Motor neuron (in vitro differentiated cells): ENCODE measurements around the gene MEI1. TPM values are rescaled to one million over a fixed set of nuclear protein-coding genes. Genes with fewer than 3 reads are reported as not detected.

Experiments
- ATAC-seq, 8 experiments: fragments of 200-7000 bp; cut with Tn5 transposase; replicated peaks in 6 of 8; 2 replicates each; pipeline ENCODE4 v1.8.0; 2021; ENCODE audit warnings: mild to moderate bottlenecking in 8 of 8, moderate library complexity in 8 of 8
- H3K27ac ChIP-seq, 2 donors: fragments of 250-450 bp; sonication (Bioruptor Pico); 2 replicates each; pipeline ENCODE4 v1.9.0; 2021; ENCODE audit warnings: antibody characterized with exemption in 2 of 2, mild to moderate bottlenecking in 2 of 2, moderate library complexity in 1 of 2
- H3K4me1 ChIP-seq, 2 donors: fragments of 250-450 bp; sonication (Bioruptor Pico); replicated peaks in 1 of 2; 2 replicates each; pipeline ENCODE4 v1.6.1; 2021; ENCODE audit warnings: antibody characterized with exemption in 2 of 2, mild to moderate bottlenecking in 2 of 2, moderate library complexity in 1 of 2
- H3K4me3 ChIP-seq, 5 donors: fragments of 250-450 bp; sonication (Bioruptor Pico); 2 replicates each; pipeline ENCODE4 v1.9.0; 2021; ENCODE audit warnings: antibody characterized with exemption in 5 of 5, mild to moderate bottlenecking in 5 of 5, moderate library complexity in 4 of 5
- WGBS, 10 experiments: fragments of 450-650 bp; shearing (Covaris generic); methylation state at CpG; one replicate each; pipeline ENCODE4 v1.0.0; 2022; 5-methylcytosine and 5-hydroxymethylcytosine counted together
- in situ Hi-C, 9 experiments: fragments of 400-800 bp; cut with MboI; loops; one replicate each; pipeline ENCODE4 v1.15.0; 2021; ENCODE audit warnings: low sequenced_read_pairs in 9 of 9, low pct_unique_long_range_greater_than_20kb in 2 of 9; ENCODE audit not compliant: unreplicated experiment in 9 of 9
- total RNA-seq, 8 experiments: library from RNA; unstranded; fragments of 300-600 nt; gene quantifications; 2 replicates each; pipeline versions ENCODE4 v1.2.3 to v1.2.4, GENCODE V29; 2022

MEI1 gene
- total RNA-seq, 8 experiments from 2014 or later: 0.11 to 3.5 (median 2.1) TPM; not detected in 1

DNA sequence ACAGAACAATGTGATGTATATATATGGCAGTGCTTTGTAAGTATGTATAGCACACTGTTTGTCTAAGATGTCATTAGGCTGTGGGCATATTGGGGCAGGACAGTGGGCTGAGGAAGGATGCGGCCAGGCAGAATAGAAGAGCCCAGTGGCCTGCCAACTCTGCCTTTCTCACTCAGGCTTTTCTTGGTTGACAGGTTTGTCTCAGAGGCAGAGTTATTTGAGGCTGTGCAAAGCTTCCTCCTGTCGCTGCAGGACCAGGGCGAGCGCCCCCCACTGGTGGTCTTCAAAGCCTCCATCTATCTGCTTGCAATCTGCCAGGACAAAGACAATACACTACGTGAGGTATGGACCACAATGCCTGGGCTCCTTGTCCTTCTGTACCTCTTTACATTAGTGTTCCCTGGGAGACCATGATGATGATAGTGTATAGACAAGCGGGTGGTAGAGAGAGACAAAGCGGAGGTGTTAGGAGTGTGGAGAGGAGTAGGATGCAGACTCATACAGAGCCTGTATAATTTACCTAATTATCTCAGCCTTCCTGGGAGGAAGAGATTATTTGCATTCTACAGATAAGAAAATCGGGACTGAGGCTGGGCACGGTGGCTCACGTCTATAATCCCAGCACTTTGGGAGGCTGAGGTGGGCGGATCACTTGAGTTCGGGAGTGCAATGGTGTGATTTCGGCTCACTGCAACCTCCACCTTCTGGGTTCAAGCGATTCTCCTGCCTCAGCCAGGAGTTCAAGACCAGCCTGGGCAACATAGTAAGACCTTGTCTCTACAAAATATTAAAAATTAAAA, 63.9 kb downstream of the MEI1 start:
- in situ Hi-C loops: no loop called here
- Histone ChIP-seq H3K4me1 (peaks cover 0 to 3% of the 10 kb centered on the region in 2 donors), H3K4me3 (no peak overlapping the region), H3K27ac (no peak overlapping the region)
- ATAC-seq: peak in 7 of 8 experiments; percentile 20 to 87 (median 44)
- 30 to 100% (median 92%) methylated on average over 1 to 9 of the region's 14 CpGs for WGBS, 10 experiments

DNA sequence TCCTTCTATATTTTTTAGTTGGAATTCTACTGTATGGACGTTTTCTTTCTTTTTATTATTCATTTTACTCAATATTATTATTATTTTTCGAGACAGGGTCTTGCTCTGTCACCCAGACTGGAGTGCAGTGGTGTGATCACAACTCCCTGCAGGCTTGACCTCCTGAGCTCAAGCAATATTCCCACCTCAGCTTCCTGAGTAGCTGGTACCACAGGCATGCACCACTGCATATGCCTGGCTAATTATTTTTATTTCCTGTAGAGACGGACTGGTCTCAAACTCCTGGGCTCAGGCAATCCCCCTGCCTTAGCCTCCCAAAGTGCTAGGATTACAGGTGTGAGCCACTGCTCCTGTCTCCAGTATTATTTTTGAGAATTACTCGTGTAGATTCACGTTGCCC, 67.2 kb downstream of the MEI1 start:
- Histone ChIP-seq H3K4me3 (no peak overlapping the region), H3K27ac (no peak overlapping the region), H3K4me1 (peaks cover 0 to 3% of the 10 kb centered on the region in 2 donors)
- 0 to 79% (median 33%) methylated on average over 1 to 4 of the region's 5 CpGs; no CpG with 5 or more reads in 1 of the 10 experiments for WGBS, 10 experiments
- in situ Hi-C loops: no loop called here
- ATAC-seq: no peak

DNA sequence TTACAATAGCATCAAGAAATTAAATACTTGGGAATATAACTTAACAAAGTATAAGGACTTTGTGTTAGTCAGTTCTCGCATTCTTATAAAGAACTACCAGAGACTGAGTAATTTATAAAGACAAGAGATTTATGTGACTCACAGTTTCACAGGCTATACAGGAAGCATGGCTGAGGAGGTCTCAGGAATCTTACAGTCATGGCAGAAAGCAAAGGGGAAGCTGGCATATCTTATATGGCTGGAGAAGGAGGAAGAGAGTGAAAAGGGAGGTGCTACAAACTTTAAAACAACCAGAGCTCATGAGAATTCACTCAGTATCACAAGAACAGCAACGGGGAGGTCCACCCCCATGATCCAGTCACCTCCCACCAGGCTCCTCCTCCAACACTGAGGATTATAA, 69.1 kb downstream of the MEI1 start:
- H3K27ac ChIP-seq: no peak overlapping the region
- ATAC-seq: no peak
- WGBS, 10 experiments: 0 to 58% (median 33%) methylated on average over 1 to 2 of the region's 2 CpGs; no CpG with 5 or more reads in 4 of the 10 experiments

DNA sequence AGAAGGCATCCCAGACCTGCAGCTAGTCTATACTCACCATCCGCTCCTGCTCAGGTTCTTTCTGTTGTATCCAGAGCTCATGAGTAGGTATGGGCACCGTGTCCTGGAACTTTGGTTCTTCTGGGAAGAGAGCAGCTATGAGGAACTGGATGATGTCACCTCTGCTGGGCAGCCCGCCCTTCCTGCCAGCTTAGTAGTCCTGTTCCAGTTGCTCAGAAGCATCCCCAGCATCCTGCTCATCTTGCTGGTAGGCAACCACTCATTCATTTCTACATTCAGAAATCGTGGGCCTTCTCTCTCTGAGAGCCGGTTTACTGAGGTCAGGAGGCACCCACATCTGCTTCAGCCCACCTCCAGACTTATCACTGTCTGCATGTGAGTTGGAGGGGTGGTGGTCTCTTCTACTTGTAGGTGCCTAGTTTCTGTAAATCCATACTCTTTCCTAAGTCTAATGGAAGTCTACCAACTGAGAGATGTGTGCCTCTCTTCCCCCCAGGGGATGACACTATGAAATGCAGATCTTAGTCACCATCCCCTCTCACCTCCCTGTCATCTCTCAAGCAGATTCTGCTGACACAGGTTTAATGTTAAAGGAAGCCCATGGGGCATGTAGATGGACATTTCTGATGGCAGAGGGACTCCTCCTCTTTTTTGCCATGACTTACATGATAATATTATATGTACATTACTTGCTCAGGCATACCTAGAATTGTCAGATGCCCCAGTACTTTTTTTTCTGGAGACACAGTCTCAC, 71.6 kb downstream of the MEI1 start:
- H3K4me1 ChIP-seq: no peaks in the 10 kb centered on the region
- peak in 4 of 8 experiments; percentile 56 to 74 (median 58) for ATAC-seq
- whole genome bisulfite sequencing, 10 experiments: 17 to 92% (median 68%) methylated on average over 1 to 4 of the region's 5 CpGs; no CpG with 5 or more reads in 3 of the 10 experiments
- in situ Hi-C loops: no loop called here
- no peak overlapping the region for H3K27ac ChIP-seq
- H3K4me3 ChIP-seq: no peak overlapping the region

More for the DNA sequence above, 69.1 kb downstream of the MEI1 start:
- in situ Hi-C loops: no loop called here
- no peaks in the 10 kb centered on the region for H3K4me1 ChIP-seq
- H3K4me3 ChIP-seq: no peak overlapping the region

DNA sequence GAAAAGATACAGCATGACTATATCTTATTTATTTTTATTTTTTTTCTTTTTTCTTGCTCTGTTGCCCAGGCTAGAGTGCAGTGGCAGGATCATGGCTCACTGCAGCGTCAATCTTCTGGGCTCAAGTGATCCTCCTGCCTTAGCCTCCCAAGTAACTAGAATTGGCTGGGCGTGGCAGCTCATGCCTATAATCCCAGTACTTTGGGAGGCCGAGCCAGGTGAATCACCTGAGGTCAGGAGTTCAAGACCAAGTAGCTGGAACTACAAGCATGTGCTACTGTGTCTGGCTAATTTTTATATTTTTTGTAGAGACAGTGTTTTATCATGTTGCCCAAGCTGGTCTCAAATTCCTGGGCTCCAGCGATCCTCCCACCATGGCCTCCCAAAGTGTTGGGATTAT, 72.9 kb downstream of the MEI1 start:
- no peak for ATAC-seq
- in situ Hi-C loops: no loop called here
- Histone ChIP-seq H3K4me1 (no peaks in the 10 kb centered on the region), H3K27ac (no peak overlapping the region), H3K4me3 (no peak overlapping the region)
- 50 to 100% (median 92%) methylated on average over 1 to 4 of the region's 4 CpGs; no CpG with 5 or more reads in 1 of the 10 experiments for WGBS, 10 experiments

DNA sequence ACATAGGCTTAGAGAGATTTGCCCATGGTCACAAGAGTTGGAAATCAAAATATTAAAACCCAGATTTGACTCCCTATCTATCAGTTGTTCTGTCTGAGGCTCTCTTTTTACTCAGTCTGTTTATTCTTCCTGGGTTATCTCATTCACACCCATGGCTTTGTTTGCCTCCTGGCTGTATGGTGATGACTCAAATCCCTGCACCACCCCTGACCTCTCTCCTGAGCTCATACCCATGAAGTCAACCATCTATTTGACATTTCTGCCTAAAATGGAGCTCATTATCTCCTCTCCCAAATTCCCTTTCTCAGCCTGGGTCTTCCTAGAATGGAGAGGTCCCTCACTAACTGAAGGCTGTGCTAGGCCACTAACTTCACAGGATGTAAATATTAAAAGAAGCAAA, 73.3 kb downstream of the MEI1 start:
- Histone ChIP-seq H3K4me1 (no peaks in the 10 kb centered on the region), H3K4me3 (no peak overlapping the region), H3K27ac (no peak overlapping the region)
- ATAC-seq: peak in 6 of 8 experiments; percentile 13 to 82 (median 75)
- in situ Hi-C loops: no loop called here

DNA sequence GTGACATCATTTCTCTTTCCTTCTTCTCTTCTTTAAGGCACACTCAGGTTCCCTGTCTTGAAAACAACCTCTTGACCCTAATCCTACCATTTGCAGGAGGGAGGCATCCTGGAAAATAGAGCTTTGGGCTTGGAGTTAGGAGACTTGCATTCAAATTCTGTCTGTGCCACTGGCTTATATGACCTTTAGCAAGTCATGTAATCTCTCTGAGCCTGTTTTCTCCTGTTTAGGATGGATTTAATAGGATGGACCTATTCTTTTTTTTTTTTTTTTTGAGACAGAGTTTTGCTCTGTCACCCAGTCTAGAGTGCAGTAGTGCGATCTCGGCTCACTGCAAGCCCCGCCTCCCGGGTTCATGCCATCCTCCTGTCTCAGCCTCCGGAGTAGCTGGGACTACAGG, 76.0 kb downstream of the MEI1 start:
- no peaks in the 10 kb centered on the region for H3K4me1 ChIP-seq
- WGBS, 10 experiments: 78 to 100% (median 100%) methylated on average over 1 to 5 of the region's 5 CpGs; no CpG with 5 or more reads in 4 of the 10 experiments
- ATAC-seq: no peak
- H3K4me3 ChIP-seq: no peak overlapping the region
- H3K27ac ChIP-seq: no peak overlapping the region
- in situ Hi-C loops: no loop called here

DNA sequence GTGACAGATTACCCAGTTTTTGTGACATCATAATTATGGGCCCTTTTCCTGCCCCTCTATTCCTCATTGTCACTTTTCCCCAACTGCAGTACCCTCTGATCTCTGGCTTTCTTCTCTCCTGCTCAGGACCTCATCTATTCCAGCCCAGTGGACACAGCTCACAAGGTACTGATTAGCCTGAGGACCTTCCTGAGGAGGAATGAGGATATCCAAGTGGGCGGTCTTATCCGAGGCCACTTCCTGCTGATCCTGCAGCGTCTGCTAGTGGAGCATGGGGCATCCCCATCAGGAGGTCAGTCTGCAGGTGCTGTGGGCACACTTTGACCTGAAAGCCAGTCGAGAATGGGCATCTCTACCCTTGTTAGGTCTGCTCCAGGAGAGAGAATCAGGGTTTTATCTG, 76.7 kb downstream of the MEI1 start:
- WGBS, 10 experiments: 17 to 64% (median 53%) methylated on average over 1 to 4 of the region's 4 CpGs; no CpG with 5 or more reads in 5 of the 10 experiments
- H3K4me1 ChIP-seq: no peaks in the 10 kb centered on the region
- in situ Hi-C loops: no loop called here
- no peak overlapping the region for H3K4me3 ChIP-seq
- H3K27ac ChIP-seq: no peak overlapping the region
- ATAC-seq: no peak

DNA sequence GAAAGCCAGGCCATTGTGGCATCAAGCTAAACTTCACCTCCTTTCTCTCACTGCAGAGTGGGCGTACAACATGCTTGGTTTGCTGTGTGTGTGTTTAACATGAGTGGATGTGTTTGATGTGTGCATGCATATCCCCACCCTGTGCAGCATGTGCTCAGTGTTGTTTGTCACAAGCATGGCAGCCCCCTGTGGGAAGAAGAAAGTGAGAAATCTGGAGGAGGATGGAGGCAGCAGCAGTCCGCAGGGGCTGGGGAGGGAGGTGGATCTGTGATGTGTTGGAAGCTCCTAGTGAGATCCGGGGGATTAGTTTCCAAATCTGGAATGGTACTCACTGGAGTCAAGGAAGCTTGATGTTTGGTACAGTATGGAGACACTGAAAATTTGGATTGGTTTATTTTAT, 77.1 kb downstream of the MEI1 start:
- 80 to 100% (median 90%) methylated on average over 1 to 2 of the region's 3 CpGs; no CpG with 5 or more reads in 5 of the 10 experiments for WGBS, 10 experiments
- in situ Hi-C loops: no loop called here
- ATAC-seq: no peak
- Histone ChIP-seq H3K27ac (no peak overlapping the region), H3K4me3 (no peak overlapping the region), H3K4me1 (no peaks in the 10 kb centered on the region)

DNA sequence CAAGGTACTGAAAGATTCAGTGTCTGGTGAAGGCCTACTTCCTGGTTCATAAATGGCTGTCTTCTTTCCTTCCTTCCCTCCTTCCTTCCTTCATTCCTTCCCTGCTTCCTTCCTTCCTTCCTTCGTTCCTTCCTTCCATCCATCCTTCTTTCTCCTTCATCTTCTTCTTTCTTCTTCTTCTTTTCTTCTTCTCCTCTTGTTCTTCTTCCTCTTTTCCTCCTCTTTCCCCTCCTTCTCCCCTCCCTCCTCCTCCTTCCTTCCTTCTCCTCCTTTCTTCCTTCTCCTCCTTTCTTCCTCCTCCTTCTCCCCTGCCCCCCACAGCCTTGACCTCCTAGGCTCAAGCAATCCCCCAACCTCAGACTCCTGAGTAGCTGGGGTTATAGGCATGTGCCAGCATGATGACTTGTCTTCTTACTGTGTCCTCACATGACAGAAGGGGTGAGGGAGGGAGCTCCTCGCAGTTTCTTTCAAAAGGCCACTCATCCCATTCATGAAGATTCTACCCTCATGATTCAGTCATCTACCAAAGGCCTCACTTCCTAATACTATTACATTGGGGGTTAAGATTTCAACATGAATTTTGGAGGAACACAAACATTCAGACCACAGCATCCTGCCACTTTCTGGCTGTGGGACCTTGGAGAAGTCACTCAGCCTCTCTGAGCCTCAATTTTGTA, 78.6 kb downstream of the MEI1 start:
- WGBS, 10 experiments: 33 to 91% (median 77%) methylated on average over 1 to 2 of the region's 2 CpGs; no CpG with 5 or more reads in 3 of the 10 experiments
- H3K27ac ChIP-seq: no peak overlapping the region
- H3K4me1 ChIP-seq: no peaks in the 10 kb centered on the region
- in situ Hi-C loops: no loop called here
- no peak for ATAC-seq
- no peak overlapping the region for H3K4me3 ChIP-seq

DNA sequence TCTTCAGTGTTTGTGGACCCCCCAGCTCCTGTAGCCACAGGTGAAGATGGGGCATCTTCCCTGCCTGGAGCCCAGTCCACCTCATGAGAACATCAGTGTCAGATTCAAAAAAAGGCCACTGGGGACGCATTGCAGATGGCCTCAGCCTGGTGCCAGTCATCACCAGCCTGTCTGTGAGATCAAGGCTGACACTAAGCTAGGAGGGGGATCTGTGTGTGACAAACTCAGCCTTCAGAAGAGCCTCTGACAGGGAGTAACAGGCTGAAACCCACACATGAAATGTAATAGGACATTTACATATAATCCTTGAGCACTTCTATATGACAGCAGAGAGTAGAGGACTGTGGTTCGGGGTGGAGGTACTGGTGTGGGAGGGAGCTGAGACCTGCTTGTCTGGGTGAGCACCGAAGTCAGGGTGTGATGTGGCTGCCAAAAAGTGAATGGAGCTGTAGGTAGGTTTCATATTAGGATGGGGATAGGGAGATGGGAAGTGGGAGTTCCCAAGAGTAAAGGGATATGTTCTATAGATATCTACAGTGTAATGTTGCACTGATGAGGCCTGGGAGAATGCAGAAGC, 80.7 kb downstream of the MEI1 start:
- H3K27ac ChIP-seq: no peak overlapping the region
- H3K4me1 ChIP-seq: no peaks in the 10 kb centered on the region
- WGBS, 10 experiments: 57 to 100% (median 75%) methylated on average over 1 to 3 of the region's 3 CpGs; no CpG with 5 or more reads in 2 of the 10 experiments
- in situ Hi-C loops: no loop called here
- no peak overlapping the region for H3K4me3 ChIP-seq
- ATAC-seq: no peak

DNA sequence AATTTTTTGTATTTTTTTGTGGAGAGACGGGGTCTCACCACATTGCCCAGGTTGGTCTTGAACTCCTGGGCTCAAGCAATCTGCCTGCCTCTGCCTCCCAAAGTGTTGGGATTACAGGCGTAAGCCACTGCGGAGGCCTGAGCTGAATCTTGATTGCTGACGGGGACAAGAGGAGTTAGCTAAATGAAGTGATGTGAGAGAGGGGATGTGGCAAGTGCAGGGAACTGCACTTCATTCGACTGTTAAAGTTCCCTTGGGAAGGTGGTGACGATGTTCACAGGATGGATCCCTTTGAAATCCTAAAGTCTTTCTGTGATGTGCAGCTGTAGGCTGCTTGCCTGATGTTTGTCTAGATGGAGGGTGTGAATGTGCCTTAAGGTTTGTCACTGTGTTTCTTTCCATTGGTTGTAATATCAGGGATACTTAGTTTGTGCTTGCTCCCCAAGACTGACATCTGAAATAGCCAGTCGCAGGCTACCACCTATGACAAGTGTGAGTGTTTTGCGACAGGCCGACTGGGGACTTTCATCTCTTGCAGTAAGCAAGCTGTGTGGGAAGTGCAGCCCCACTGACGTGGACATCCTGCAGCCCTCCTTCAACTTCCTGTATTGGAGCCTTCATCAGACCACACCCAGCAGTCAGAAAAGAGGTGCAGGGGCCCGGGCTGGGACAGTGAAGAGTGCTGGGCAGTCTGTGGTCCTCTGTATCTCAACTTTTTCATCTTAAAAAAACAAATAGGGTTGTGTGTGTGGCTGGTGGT, 81.6 kb downstream of the MEI1 start:
- WGBS, 10 experiments: 33 to 77% (median 64%) methylated on average over 1 to 7 of the region's 11 CpGs; no CpG with 5 or more reads in 2 of the 10 experiments
- Histone ChIP-seq H3K4me3 (no peak overlapping the region), H3K4me1 (no peaks in the 10 kb centered on the region), H3K27ac (no peak overlapping the region)
- peak; percentile 43 to 97 (median 68) for ATAC-seq
- in situ Hi-C loops: no loop called here
